ENCODE results near the gene OR5AC2.
A peak's percentile ranks its signal among the peaks of the same experiment; 100 is the strongest.

Gene OR5AC2, protein sequence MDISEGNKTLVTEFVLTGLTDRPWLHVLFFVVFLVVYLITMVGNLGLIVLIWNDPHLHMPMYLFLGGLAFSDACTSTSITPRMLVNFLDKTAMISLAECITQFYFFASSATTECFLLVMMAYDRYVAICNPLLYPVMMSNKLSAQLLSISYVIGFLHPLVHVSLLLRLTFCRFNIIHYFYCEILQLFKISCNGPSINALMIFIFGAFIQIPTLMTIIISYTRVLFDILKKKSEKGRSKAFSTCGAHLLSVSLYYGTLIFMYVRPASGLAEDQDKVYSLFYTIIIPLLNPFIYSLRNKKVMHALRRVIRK

DNA sequence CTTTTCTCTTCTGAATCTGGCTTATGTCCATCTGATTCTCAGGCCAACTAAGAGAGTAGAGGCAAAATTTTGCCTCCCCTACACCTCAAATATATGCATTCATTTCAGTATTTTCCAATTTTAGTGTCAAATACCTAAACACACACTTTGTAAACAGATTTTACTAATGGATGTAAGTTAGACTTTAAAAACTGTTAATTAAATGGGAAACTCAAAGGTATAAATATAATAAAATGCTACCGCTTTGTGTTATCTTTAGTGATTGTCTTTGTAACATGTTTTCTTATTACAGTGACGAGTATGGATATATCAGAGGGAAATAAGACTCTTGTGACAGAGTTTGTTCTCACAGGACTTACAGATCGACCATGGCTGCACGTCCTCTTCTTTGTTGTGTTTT is at the start of gene OR5AC2:
Gene OR5AC2, plus strand, starts transcription at position 301 of the 400 bp plus-strand sequence. Its CDS starts 0 bp downstream, at position 301.
- TF ChIP-seq TCF12 (IDR thresholded peaks at IDR 0.05; ENCODE audit: low read depth) (no peak), EP300 (IDR thresholded peaks at IDR 0.05; ENCODE audit: borderline replicate concordance) (no peak), FOXM1 (IDR thresholded peaks at IDR 0.05; ENCODE audit: borderline replicate concordance, low read depth) (no peak), CREB1 (IDR thresholded peaks at IDR 0.05; ENCODE audit: low read depth) (no peak), CEBPB (IDR thresholded peaks at IDR 0.05) (no peak), YY1 (IDR thresholded peaks at IDR 0.05; ENCODE audit: low read depth) (no peak), TEAD4 (IDR thresholded peaks at IDR 0.05) (no peak), ZBTB7A (IDR thresholded peaks at IDR 0.05; ENCODE audit: low read depth) (no peak), TAF1 (IDR thresholded peaks at IDR 0.05; ENCODE audit: low read depth) (no peak), NFIC (IDR thresholded peaks at IDR 0.05) (no peak), RAD21 (IDR thresholded peaks at IDR 0.05; ENCODE audit: low read depth) (no peak), EGR1 (IDR thresholded peaks at IDR 0.05) (no peak)
- TF ChIP-seq, protein P1, sequence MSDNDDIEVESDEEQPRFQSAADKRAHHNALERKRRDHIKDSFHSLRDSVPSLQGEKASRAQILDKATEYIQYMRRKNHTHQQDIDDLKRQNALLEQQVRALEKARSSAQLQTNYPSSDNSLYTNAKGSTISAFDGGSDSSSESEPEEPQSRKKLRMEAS (IDR thresholded peaks at IDR 0.05), result no peak
- TF ChIP-seq, protein P2, sequence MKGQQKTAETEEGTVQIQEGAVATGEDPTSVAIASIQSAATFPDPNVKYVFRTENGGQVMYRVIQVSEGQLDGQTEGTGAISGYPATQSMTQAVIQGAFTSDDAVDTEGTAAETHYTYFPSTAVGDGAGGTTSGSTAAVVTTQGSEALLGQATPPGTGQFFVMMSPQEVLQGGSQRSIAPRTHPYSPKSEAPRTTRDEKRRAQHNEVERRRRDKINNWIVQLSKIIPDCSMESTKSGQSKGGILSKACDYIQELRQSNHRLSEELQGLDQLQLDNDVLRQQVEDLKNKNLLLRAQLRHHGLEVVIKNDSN (IDR thresholded peaks at IDR 0.05), result no peak
- TF ChIP-seq, protein P3, sequence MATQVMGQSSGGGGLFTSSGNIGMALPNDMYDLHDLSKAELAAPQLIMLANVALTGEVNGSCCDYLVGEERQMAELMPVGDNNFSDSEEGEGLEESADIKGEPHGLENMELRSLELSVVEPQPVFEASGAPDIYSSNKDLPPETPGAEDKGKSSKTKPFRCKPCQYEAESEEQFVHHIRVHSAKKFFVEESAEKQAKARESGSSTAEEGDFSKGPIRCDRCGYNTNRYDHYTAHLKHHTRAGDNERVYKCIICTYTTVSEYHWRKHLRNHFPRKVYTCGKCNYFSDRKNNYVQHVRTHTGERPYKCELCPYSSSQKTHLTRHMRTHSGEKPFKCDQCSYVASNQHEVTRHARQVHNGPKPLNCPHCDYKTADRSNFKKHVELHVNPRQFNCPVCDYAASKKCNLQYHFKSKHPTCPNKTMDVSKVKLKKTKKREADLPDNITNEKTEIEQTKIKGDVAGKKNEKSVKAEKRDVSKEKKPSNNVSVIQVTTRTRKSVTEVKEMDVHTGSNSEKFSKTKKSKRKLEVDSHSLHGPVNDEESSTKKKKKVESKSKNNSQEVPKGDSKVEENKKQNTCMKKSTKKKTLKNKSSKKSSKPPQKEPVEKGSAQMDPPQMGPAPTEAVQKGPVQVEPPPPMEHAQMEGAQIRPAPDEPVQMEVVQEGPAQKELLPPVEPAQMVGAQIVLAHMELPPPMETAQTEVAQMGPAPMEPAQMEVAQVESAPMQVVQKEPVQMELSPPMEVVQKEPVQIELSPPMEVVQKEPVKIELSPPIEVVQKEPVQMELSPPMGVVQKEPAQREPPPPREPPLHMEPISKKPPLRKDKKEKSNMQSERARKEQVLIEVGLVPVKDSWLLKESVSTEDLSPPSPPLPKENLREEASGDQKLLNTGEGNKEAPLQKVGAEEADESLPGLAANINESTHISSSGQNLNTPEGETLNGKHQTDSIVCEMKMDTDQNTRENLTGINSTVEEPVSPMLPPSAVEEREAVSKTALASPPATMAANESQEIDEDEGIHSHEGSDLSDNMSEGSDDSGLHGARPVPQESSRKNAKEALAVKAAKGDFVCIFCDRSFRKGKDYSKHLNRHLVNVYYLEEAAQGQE (IDR thresholded peaks at IDR 0.05; ENCODE audit: low read depth), result no peak

DNA sequence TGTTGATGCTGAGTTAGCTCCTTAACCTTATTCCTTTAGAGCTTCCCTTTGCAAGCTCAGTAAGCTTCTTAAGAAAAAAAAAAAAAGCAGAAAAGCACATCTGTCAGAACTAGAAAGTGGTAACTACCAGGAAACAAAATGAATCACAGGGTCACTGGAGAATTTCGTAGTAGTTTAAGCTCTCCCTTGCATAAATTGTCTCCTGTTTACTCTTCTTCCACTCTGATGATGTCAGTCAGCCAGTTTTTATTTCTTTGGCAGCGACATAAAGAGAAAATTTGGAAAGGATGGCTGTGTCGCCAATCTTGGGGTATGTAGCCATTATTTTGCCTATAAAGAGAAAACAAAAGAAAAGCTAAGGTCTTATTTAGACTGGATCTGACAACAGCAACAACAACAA is 48.7 kb upstream of the OR5AC2 start:
- TF ChIP-seq TAF1 (IDR thresholded peaks at IDR 0.05; ENCODE audit: low read depth), result no peak
- TF ChIP-seq YY1 (IDR thresholded peaks at IDR 0.05; ENCODE audit: low read depth), result no peak
- TF ChIP-seq FOXM1 (IDR thresholded peaks at IDR 0.05; ENCODE audit: borderline replicate concordance, low read depth), result no peak
- no peak for TF ChIP-seq TEAD4 (IDR thresholded peaks at IDR 0.05)
- TF ChIP-seq CEBPB (IDR thresholded peaks at IDR 0.05), result no peak
- TF ChIP-seq CREB1 (IDR thresholded peaks at IDR 0.05; ENCODE audit: low read depth), result no peak
- TF ChIP-seq, protein P1 (IDR thresholded peaks at IDR 0.05), result no peak
- no peak for TF ChIP-seq EGR1 (IDR thresholded peaks at IDR 0.05)
- TF ChIP-seq ZBTB7A (IDR thresholded peaks at IDR 0.05; ENCODE audit: low read depth), result no peak
- TF ChIP-seq, protein P2 (IDR thresholded peaks at IDR 0.05), result no peak
- TF ChIP-seq RAD21 (IDR thresholded peaks at IDR 0.05; ENCODE audit: low read depth), result no peak
- TF ChIP-seq, protein P3 (IDR thresholded peaks at IDR 0.05; ENCODE audit: low read depth), result no peak

DNA sequence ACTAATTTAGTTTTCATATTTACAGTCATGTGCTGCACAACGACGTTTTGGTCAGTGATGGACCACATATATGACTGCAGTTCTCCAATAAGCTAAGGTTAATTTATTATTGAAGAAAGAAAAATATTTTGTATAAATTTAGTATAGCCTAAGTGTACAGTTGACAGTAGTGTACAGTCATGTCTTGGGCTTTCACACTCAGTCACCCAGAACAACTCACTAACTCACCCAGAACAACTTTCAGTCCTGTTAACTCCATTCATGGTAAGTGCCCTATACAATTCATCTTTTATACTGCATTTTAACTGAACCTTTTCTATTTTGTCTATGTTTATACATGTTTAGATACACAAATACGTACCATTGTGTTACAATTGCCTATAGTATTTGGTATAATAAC is 48.1 kb upstream of the OR5AC2 start:
- TF ChIP-seq, protein P3 (IDR thresholded peaks at IDR 0.05; ENCODE audit: low read depth), result no peak
- TF ChIP-seq TCF12 (IDR thresholded peaks at IDR 0.05; ENCODE audit: low read depth) (no peak), TAF1 (IDR thresholded peaks at IDR 0.05; ENCODE audit: low read depth) (no peak), EP300 (IDR thresholded peaks at IDR 0.05; ENCODE audit: borderline replicate concordance) (no peak), NFIC (IDR thresholded peaks at IDR 0.05) (no peak)

DNA sequence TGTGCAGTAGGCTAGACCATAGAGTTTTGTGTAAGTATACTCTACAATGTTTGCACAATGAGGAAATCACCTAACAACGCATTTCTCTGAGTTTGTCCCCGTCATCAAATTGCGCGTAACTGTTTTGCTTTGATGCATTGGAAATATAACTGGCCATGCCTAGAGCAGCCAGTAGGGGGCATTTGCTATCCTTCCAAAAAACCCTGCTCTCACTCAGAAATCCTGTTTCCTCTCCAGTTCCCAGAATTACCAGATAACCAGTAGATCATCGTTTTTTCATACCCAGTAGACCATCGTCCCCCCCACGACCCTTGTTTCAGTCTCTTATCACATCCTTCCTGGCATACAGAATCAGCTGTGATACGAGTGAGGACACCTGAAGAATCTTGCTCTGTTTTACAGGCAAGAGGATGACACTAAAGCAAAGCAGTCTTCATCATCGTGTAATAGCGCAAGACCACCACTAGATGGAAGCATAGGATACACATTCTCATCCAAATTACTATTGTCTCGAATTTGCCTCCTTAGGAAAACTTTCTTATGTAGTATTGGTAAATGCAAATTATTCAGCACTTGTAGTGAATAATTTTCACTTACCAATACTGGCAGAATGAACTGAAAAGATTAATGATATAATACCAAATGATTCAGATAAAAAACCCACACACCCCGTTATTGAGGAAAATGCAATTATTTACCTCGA is 47.5 kb upstream of the OR5AC2 start:
- peak; percentile 76 for TF ChIP-seq RAD21 (IDR thresholded peaks at IDR 0.05; ENCODE audit: low read depth)
- TF ChIP-seq, protein P3 (IDR thresholded peaks at IDR 0.05; ENCODE audit: low read depth), result no peak
